Central memory CD4-positive, alpha-beta T cell (primary cell): ENCODE measurements around the gene CD34.

Experiments used
- DNase-seq: peaks from one replicate; pipeline ENCODE4 v3.0.0; 2022

The CD34 gene

GRCh38 chr1:207871117-207871649 is 39.7 kb downstream of the CD34 start:
- DNase-seq = no peak

DNA sequence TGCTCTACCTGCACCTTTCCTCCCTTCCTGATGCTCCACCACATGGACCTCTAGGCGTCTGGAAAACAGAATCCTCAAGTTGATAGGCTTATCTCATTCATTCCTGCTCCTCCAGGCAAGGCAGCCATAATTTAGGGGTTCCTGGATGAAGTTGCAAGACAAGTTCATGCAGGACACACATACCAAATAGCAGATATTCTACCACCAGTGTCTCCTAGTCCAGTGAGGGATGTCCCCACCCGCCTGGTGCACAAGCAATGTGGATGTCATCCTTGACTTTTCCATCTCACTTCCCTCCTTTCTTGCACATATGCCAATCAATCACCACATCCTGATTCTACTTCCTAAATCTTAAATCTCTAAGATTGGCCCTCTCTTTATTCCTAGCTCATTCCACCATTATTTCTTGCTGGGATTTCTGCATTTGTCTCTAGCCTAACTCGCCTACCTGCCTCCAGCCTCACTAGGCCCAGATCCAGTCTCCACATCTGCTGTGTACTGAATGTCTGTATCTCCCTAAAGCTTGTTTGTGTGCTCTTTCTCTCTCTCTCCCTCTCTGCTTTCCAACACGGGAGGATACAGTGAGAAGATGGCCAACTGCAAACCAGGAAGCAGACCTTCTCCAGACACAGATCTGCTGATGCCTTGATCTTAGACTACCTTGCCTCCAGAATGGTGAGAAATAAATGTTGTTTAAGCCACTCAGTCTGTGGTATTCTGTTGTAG is 40.5 kb downstream of the CD34 start:
- DNase-seq = no peak

- DNase-seq = no peak
Observed at GRCh38 chr1:207869859-207870258, 41.1 kb downstream of the CD34 start.

DNA sequence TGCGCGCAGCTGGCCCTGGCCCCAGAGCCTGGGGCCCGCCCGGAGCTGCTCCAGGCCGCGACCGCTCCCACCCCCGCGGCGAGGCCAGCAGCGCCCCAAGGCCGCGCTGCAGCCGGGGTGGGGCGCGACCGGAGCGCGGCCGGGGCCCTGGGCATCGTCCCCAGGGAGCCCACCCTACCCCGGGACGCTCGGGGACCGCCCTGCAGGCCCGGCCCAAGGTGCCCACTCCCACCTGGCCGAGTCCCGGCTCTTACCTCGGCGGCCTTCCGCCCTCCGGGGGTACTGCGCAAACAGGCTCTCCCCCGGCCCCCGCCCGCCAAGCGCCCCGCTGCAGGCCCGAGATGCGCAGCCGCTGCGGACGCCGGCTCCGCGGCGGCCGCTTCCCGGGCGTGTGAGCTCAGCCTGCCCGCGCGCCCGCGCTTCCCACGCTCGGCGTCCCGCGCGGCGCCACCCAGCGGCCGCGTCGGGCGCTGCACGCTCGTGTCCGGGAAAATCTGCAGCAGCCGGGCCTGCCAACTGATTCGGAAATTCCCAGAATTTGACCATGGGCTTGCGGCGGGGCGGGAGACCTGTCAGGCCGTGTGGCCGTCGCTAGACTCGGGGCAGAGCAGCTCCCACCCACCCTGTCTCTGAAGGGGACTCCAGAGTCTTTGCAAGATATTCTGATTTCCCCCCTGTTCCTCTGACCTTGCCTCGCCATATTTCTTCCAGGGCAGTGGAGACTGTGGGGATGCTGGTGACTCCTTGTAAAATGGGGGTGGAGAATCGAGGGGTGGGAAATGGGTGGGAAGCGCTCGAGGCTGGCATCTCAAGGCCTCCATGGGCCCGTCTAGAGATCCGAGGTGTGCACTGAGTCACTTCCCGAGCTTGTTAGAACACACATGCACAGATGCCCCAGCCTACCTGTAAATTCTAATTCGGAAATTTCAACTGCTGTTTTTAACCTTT is 41.9 kb downstream of the CD34 start:
- peak; percentile 74 for DNase-seq

DNA sequence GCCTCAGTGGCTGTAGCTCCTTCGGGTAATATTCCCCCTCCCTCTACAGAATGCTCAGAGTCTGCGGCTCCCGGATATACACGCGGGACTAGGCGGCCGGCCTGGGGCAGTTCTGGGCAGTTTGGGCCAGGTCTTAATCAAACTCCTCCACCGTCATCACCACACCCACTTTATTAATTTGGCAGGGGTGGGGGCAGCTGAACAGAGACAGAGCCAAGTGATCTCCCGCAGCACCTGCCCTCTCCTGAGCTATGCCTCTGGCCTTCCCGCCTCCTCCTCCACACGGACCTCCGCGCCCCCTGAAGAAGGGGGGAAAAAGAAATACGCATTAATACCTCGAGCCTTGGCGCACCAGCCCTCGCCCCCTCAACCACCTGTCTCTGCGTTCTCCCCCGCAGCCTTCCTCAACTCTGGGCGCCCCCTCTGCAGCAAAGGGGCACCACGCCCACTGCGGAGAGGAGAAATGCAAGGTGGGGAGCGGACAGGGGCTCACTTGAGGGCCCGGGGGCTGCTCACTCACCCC is 42.6 kb downstream of the CD34 start:
- no peak for DNase-seq

GRCh38 chr1:207867136-207868109 is 43.5 kb downstream of the CD34 start:
- peak; percentile 48 for DNase-seq

DNA sequence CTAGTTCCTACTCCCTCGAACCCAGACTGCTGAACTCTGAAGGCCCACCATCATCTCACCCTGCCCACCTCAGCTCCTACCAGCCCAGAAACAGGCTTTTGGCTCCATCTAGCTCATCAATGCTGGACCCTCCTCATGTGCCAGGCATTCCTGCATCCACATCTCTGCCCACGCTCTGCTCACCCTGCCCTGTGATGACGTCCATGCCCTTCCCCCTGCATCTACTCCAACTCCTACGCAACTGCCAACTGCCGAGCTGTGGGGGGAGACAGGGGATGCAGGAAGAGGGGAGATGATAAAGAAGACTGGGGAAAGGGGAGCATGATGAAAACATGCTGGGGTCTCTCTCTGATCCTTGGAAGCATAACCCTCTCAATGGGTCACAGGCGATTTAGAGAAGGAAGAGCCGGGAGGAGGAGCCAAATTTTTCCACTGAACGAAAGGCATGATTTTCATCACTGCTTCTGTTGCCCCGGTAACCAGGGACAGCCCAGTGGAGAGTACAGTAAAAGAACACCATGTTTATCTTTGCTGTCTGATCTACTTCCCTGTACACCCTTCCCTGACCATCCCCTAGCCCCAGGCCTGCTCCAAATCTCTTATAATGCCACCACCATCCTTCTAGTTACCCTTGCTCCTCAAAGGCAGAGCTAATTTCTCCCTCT is 44.3 kb downstream of the CD34 start:
- DNase-seq = peak; percentile 23

- peak; percentile 50 for DNase-seq
Observed at GRCh38 chr1:207863893-207864535, 46.9 kb downstream of the CD34 start.

GRCh38 chr1:207862241-207862787 is 48.6 kb downstream of the CD34 start:
- DNase-seq = no peak

GRCh38 chr1:207861442-207862177 is 49.3 kb downstream of the CD34 start:
- DNase-seq = peak; percentile 48

DNA sequence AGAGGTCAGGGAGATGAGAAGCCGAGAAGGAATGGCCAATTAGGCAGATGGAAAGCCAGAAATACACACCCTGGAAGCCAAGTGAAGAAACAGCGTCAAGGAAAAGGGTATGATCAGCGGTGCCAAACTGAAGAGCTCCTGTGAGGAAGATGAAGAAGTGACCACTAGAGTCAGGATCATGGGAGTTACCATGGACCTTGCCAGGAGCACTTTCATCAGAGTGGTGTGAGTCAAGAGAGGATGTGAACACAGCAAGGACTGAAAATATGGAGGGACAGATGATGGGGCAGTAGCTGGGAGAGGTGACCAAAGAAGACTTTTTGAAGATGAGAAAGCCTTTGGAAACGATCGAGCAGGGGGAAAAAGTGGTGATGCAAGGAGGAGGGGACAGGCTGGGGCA is 50.4 kb downstream of the CD34 start:
- no peak for DNase-seq

GRCh38 chr1:207858806-207859205 is 52.1 kb downstream of the CD34 start:
- no peak for DNase-seq

GRCh38 chr1:207858281-207858680 is 52.6 kb downstream of the CD34 start:
- DNase-seq = no peak

GRCh38 chr1:207857447-207857846 is 53.5 kb downstream of the CD34 start:
- no peak for DNase-seq

DNA sequence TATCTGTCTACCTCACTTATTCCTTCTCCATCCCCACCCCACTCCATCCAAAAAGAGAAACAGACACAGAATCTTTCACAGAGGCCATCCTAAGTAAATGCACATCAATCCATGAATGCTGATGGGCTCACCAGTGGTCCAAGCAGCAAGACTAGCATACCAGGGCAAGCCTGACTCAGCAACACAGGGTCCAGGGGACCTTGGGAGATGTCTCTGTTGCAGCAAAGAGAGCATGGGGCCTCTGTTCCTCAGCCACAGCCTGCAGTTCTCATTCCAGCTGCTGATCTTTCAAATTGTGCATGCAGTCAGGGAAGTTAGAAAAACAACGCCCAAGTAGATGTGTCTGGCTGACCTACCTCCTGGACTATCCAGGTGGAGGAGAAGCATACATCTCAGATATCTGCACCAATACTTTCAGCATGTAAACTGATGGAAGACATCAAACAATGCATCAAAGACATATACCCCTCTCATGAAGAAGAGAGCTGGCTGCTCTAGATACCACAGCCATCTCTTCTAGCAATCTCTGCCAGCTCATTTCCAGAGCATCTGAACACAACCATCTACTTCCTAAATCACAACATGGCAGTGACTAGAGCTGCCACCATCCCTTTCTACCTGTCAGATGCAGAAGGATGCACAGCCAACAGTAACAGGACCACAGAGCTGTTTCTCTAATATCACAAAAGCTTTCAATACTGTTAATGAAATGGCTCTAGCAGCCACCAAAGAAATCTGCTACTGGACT is 54.5 kb downstream of the CD34 start:
- DNase-seq = no peak

DNA sequence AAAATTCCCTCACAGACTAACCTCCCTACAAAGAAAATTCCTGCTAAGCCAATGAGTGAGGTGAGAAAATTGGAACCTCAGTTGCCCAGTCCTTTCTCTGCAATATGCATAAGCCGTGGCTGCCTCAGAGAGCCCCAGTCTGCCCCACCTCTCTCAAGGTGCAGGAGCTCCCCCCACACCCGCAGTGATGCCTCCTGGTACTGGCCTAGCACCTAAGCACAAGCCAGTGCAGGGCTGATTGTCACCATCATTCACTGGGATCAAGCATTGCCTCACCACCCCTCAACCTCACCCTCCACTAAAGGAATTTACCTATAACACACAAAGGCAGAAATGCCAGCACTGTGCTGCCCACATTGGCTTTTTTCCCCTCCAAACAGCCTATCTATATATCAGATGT is 56.9 kb downstream of the CD34 start:
- no peak for DNase-seq

DNA sequence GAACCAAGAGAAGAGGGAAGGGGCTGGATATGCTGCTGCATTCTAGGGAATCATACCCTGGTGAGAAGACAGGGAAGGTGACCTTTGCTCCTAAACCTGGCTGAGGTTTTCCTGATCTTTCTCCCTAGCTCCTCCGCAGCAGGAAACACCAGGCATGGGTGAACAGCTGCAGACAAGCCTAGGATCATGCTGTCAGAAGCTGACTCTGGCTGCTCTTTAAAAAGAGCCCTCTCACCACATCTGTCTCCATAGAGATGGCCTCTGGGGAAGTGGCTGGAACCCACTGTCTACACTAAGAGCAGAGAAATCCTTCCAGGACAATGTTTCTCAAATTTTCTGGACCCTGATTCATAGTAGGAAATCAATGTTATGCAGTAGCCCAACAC is 57.6 kb downstream of the CD34 start:
- DNase-seq = no peak

- no peak for DNase-seq
Observed at GRCh38 chr1:207852576-207853371, 58.2 kb downstream of the CD34 start.
